Measurements from ENCODE around the gene MEAK7.

GRCh38 chr16:84546669-84547545 lies 42.4 kb upstream of the MEAK7 start:
- TF ChIP-seq POLR2AphosphoS5 (IDR thresholded peaks at IDR 0.05; ENCODE audit: low read depth, low read length) (no peak), REST (IDR thresholded peaks at IDR 0.05; ENCODE audit: insufficient read depth in 1 of 2, low read depth in 2 of 2, low read length in 2 of 2) (peak in 1 of 2 experiments; percentile 64; a peak in 1 of 4 replicates), SIN3A (IDR thresholded peaks at IDR 0.05; ENCODE audit: borderline replicate concordance, insufficient read depth, low read length) (no peak), TAF1 (IDR thresholded peaks at IDR 0.05; ENCODE audit: borderline replicate concordance, insufficient read depth, low read length) (no peak)

All from PFSK-1 (cell line).